ENCODE results near the gene CST9.

DNA sequence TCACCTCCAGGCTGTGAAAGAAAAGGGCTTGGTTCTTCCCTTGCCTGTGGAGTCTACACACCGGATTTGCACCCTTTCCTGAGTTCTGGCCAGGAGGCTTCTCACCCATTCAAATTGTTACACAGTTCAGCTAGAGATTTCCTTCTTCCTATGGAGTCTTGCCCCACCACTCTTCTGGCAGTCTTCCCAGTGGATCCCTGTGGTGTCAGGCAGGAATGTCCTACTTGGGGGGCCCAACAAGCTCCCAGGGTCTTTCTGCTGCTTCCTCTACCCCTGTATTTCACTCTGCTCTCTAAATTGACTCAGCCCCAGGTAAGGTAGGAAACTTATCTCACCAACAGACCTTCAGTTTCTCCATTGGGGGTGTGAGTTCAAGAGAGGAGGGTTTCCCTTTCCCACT lies 23.4 kb downstream of the CST9 start:
- no peak for TF ChIP-seq POLR2A (IDR thresholded peaks at IDR 0.05)
- TF ChIP-seq, protein P1, sequence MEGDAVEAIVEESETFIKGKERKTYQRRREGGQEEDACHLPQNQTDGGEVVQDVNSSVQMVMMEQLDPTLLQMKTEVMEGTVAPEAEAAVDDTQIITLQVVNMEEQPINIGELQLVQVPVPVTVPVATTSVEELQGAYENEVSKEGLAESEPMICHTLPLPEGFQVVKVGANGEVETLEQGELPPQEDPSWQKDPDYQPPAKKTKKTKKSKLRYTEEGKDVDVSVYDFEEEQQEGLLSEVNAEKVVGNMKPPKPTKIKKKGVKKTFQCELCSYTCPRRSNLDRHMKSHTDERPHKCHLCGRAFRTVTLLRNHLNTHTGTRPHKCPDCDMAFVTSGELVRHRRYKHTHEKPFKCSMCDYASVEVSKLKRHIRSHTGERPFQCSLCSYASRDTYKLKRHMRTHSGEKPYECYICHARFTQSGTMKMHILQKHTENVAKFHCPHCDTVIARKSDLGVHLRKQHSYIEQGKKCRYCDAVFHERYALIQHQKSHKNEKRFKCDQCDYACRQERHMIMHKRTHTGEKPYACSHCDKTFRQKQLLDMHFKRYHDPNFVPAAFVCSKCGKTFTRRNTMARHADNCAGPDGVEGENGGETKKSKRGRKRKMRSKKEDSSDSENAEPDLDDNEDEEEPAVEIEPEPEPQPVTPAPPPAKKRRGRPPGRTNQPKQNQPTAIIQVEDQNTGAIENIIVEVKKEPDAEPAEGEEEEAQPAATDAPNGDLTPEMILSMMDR (IDR thresholded peaks at IDR 0.05): no peak

Data from ovary (tissue), 3 donors.